Progenitor cell of endocrine pancreas (in vitro differentiated cells): ENCODE data around the gene HOXA13. TPM values are rescaled to one million over a fixed set of nuclear protein-coding genes. Genes with fewer than 3 reads are reported as not detected.
A peak's percentile ranks its signal among the peaks of the same experiment; 100 is the strongest.

Experiments used
- DNase-seq: peaks from one replicate; pipeline ENCODE4 v3.0.0; 2021; ENCODE audit warnings: low spot score; ENCODE audit not compliant: unreplicated experiment
- H3K27ac Mint-ChIP-seq: 2 replicates; pipeline ENCODE4 v1.8.0; 2021; ENCODE audit warnings: mild to moderate bottlenecking, moderate library complexity, mixed read lengths
- H3K27me3 Mint-ChIP-seq: 2 replicates; pipeline ENCODE4 v1.8.0; 2021; ENCODE audit warnings: mixed read lengths
- H3K36me3 Mint-ChIP-seq: 2 replicates; pipeline ENCODE4 v1.8.0; 2022; ENCODE audit warnings: mixed read lengths; ENCODE audit not compliant: insufficient read depth
- H3K4me1 Mint-ChIP-seq: 2 replicates; pipeline ENCODE4 v1.8.0; 2021; ENCODE audit warnings: low read depth, mixed read lengths
- H3K4me3 Mint-ChIP-seq: 2 replicates; pipeline ENCODE4 v1.8.0; 2021; ENCODE audit warnings: low read depth, mild to moderate bottlenecking, moderate library complexity, mixed read lengths
- H3K9me3 Mint-ChIP-seq: 2 replicates; pipeline ENCODE4 v1.8.0; 2021; ENCODE audit warnings: low read depth, mixed read lengths
- total RNA-seq: library from RNA; stranded (reverse); gene quantifications from 2 replicates; pipeline ENCODE4 v1.2.1, GENCODE V29; 2021
- TF ChIP-seq, protein P1 (sequence below): fragments of 200-600 bp; sonication (generic); IDR thresholded peaks from one replicate; pipeline ENCODE4 v1.5.0; 2021; ENCODE audit warnings: antibody characterized with exemption, mild to moderate bottlenecking; ENCODE audit not compliant: unreplicated experiment

Gene HOXA13
- total RNA-seq, 1 donor from 2014 or later, result not detected

DNA sequence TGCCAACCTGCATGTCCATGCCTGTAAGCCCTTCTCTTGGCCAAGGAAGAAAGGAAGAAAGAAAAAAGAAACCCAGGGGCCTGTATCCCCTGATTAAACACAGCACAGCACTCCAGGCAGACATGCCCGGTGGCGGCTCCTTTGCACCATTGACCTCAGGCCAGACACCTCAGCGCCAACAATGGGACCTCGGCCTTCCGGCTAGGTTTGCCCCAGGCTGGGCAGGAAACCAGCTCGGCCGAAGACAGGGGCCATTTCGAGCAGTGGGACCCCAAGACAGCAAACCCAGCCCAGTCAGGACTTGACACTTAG, 28.6 kb downstream of the HOXA13 start:
- TF ChIP-seq, protein P1, sequence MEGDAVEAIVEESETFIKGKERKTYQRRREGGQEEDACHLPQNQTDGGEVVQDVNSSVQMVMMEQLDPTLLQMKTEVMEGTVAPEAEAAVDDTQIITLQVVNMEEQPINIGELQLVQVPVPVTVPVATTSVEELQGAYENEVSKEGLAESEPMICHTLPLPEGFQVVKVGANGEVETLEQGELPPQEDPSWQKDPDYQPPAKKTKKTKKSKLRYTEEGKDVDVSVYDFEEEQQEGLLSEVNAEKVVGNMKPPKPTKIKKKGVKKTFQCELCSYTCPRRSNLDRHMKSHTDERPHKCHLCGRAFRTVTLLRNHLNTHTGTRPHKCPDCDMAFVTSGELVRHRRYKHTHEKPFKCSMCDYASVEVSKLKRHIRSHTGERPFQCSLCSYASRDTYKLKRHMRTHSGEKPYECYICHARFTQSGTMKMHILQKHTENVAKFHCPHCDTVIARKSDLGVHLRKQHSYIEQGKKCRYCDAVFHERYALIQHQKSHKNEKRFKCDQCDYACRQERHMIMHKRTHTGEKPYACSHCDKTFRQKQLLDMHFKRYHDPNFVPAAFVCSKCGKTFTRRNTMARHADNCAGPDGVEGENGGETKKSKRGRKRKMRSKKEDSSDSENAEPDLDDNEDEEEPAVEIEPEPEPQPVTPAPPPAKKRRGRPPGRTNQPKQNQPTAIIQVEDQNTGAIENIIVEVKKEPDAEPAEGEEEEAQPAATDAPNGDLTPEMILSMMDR, result no peak
- H3K36me3 Mint-ChIP-seq, result no peaks in the 10 kb centered on the region
- no peaks in the 10 kb centered on the region for H3K9me3 Mint-ChIP-seq
- no peak overlapping the region for H3K27ac Mint-ChIP-seq
- H3K27me3 Mint-ChIP-seq, result peaks cover 84% of the 10 kb centered on the region
- no peak overlapping the region for H3K4me3 Mint-ChIP-seq
- no peak for DNase-seq
- H3K4me1 Mint-ChIP-seq, result peaks cover 4% of the 10 kb centered on the region

- H3K36me3 Mint-ChIP-seq, result no peaks in the 10 kb centered on the region
- TF ChIP-seq, protein P1, result no peak
- DNase-seq, result no peak
- peaks cover 4% of the 10 kb centered on the region for H3K4me1 Mint-ChIP-seq
- H3K9me3 Mint-ChIP-seq, result no peaks in the 10 kb centered on the region
- no peak overlapping the region for H3K4me3 Mint-ChIP-seq
- peak overlapping the region; percentile 49 for H3K27ac Mint-ChIP-seq
- peaks cover 82% of the 10 kb centered on the region for H3K27me3 Mint-ChIP-seq
Observed at GRCh38 chr7:27170426-27171324, 29.2 kb downstream of the HOXA13 start.

GRCh38 chr7:27169658-27170425, 30.0 kb downstream of the HOXA13 start:
- H3K4me3 Mint-ChIP-seq, result no peak overlapping the region
- peaks cover 4% of the 10 kb centered on the region for H3K4me1 Mint-ChIP-seq
- H3K9me3 Mint-ChIP-seq, result no peaks in the 10 kb centered on the region
- TF ChIP-seq, protein P1, result no peak
- H3K27ac Mint-ChIP-seq, result peak overlapping the region; percentile 49
- DNase-seq, result no peak
- no peaks in the 10 kb centered on the region for H3K36me3 Mint-ChIP-seq
- H3K27me3 Mint-ChIP-seq, result peaks cover 78% of the 10 kb centered on the region

GRCh38 chr7:27168265-27168947, 31.5 kb downstream of the HOXA13 start:
- TF ChIP-seq, protein P1, result no peak
- H3K36me3 Mint-ChIP-seq, result no peaks in the 10 kb centered on the region
- no peak for DNase-seq

DNA sequence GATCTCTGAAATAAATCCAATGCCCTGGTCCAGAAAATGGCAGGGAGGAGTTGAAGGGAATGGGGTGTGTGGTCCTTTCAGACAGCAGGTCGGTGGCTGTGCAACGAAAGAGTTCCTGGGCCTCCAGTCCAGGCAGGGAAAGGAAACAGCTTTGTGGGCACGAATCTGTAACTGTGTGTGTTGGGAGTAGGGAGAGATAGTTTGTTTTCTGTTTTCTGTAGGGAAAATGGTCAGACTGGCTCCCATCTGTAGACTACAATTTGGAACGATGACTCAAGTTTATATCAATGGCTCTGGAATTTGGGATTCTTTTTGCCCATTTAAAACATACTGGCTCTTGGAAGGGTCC, 32.0 kb downstream of the HOXA13 start:
- peaks cover 4% of the 10 kb centered on the region for H3K4me1 Mint-ChIP-seq
- H3K4me3 Mint-ChIP-seq, result no peak overlapping the region

More at GRCh38 chr7:27168265-27168947, 31.5 kb downstream of the HOXA13 start:
- peaks cover 86% of the 10 kb centered on the region for H3K27me3 Mint-ChIP-seq
- H3K4me1 Mint-ChIP-seq, result peaks cover 4% of the 10 kb centered on the region
- no peak overlapping the region for H3K27ac Mint-ChIP-seq
- no peak overlapping the region for H3K4me3 Mint-ChIP-seq
- H3K9me3 Mint-ChIP-seq, result no peaks in the 10 kb centered on the region

More for the DNA sequence above, 32.0 kb downstream of the HOXA13 start:
- TF ChIP-seq, protein P1, result no peak
- H3K9me3 Mint-ChIP-seq, result no peaks in the 10 kb centered on the region
- peaks cover 89% of the 10 kb centered on the region for H3K27me3 Mint-ChIP-seq
- DNase-seq, result no peak
- no peaks in the 10 kb centered on the region for H3K36me3 Mint-ChIP-seq
- H3K27ac Mint-ChIP-seq, result no peak overlapping the region
